A549 (cell line): ENCODE results near the gene LCNL1. TPM values are rescaled to one million over a fixed set of nuclear protein-coding genes. Genes with fewer than 3 reads are reported as not detected.

Experiments
- ATAC-seq, 2 experiments: fragments of 200-7000 bp in 1 of 2; fragments of >200 bp in 1 of 2; cut with Nextera tagmentation in 1 of 2; cut with Tn5 transposase in 1 of 2; 3 replicates each; pipeline versions ENCODE4 v1.8.0 to v1.9.1; 2018 to 2020; ENCODE audit warnings: mild to moderate bottlenecking in 1 of 2, moderate library complexity in 1 of 2
- CTCF ChIA-PET: fragments of 300-600 bp; sonication (Branson Sonifier 250); formaldehyde crosslinking; extraction: SDS; loops from one replicate; lab custom pipeline; 2021; ENCODE audit warnings: antibody characterized with exemption, inconsistent platforms; lab: Yijun Ruan, JAX
- POLR2A ChIA-PET: fragments of 350-600 bp; formaldehyde crosslinking; extraction: SDS; loops from one replicate; lab custom pipeline; 2021; ENCODE audit warnings: antibody characterized with exemption, inconsistent platforms; lab: Yijun Ruan, JAX
- DNase-seq, 2 experiments: peaks; one replicate each; pipeline versions ENCODE4 v3.0.0 to v3.0.0-alpha.2; 2011 to 2016; ENCODE audit warnings: low read depth in 1 of 2, low spot score in 1 of 2
- FAIRE-seq: peaks from 2 replicates; lab custom pipeline; 2011; peaks lifted over from hg19 to GRCh38; lab: Jason Lieb, UNC
- H3K27ac ChIP-seq, 2 experiments: fragments of >200 bp; sonication (Bioruptor Twin); formaldehyde crosslinking; 3 replicates each; pipeline ENCODE4 v1.5.1; 2016 to 2017
- H3K4me1 ChIP-seq: fragments of >200 bp; sonication (Bioruptor Twin); formaldehyde crosslinking; 3 replicates; pipeline ENCODE4 v1.6.1; 2016
- H3K4me2 ChIP-seq: fragments of >200 bp; sonication (Bioruptor Twin); formaldehyde crosslinking; 3 replicates; pipeline ENCODE4 v1.6.1; 2016
- H3K4me3 ChIP-seq: fragments of >200 bp; sonication (Bioruptor Twin); formaldehyde crosslinking; 3 replicates; pipeline ENCODE4 v1.5.1; 2016
- H3K9me3 ChIP-seq: fragments of >200 bp; sonication (Bioruptor Twin); formaldehyde crosslinking; 3 replicates; pipeline ENCODE4 v1.6.1; 2016
- CEBPB ChIP-seq, 2 experiments: fragments of >200 bp in 1 of 2; sonication (Bioruptor Twin) in 1 of 2; formaldehyde crosslinking in 1 of 2; IDR thresholded peaks; 2 replicates each; pipeline ENCODE4 v1.6.1; 2012 to 2016
- CHD4 ChIP-seq: fragments of 200-600 bp; sonication (generic); IDR thresholded peaks from 2 replicates; pipeline ENCODE4 v1.6.1; 2016; ENCODE audit warnings: antibody characterized with exemption, mild to moderate bottlenecking, borderline replicate concordance
- EHMT2 ChIP-seq: fragments of 200-600 bp; sonication (generic); IDR thresholded peaks from 2 replicates; pipeline ENCODE4 v1.6.1; 2016; ENCODE audit warnings: antibody characterized with exemption, low read depth, mild to moderate bottlenecking, moderate library complexity
- FOXS1 ChIP-seq: fragments of 250-450 bp; sonication (Bioruptor Pico); IDR thresholded peaks from 2 replicates; pipeline ENCODE4 v1.5.0; 2020; ENCODE audit warnings: mild to moderate bottlenecking, moderate library complexity
- GATA3 ChIP-seq: IDR thresholded peaks from 2 replicates; pipeline ENCODE4 v1.6.1; 2012; ENCODE audit warnings: borderline replicate concordance
- HOXB13 ChIP-seq: fragments of 250-450 bp; sonication (Bioruptor Pico); IDR thresholded peaks from 2 replicates; pipeline ENCODE4 v1.5.0; 2020; ENCODE audit warnings: low read depth, mild to moderate bottlenecking, moderate library complexity
- JUN ChIP-seq, 2 experiments: fragments of >200 bp; sonication (Bioruptor Twin); formaldehyde crosslinking; IDR thresholded peaks; 2 replicates in 1 of 2; 3 replicates in 1 of 2; pipeline ENCODE4 v1.6.1; 2016 to 2017
- KDM1A ChIP-seq: fragments of 200-600 bp; sonication (generic); IDR thresholded peaks from 2 replicates; pipeline ENCODE4 v1.6.1; 2016; ENCODE audit warnings: low read depth, mild to moderate bottlenecking
- MAFK ChIP-seq: fragments of 450-650 bp; IDR thresholded peaks from 2 replicates; pipeline ENCODE4 v1.6.1; 2014; ENCODE audit not compliant: partially characterized antibody
- MYC ChIP-seq: IDR thresholded peaks from 2 replicates; pipeline ENCODE4 v1.6.1; 2012; ENCODE audit warnings: mild to moderate bottlenecking, inconsistent platforms, low read length, improper control_type of control experiment, borderline replicate concordance
- PBX3 ChIP-seq: IDR thresholded peaks from 2 replicates; pipeline ENCODE4 v1.6.1; 2012
- POLR2A ChIP-seq: IDR thresholded peaks from 2 replicates; pipeline ENCODE4 v1.6.1; 2012; ENCODE audit warnings: mild to moderate bottlenecking, low read length
- RFX5 ChIP-seq: fragments of 450-650 bp; IDR thresholded peaks from 2 replicates; pipeline ENCODE4 v1.7.1; 2014; ENCODE audit warnings: antibody characterized with exemption, mild to moderate bottlenecking, moderate library complexity
- TP53 ChIP-seq: fragments of 250-450 bp; sonication (Bioruptor Pico); IDR thresholded peaks from 2 replicates; pipeline ENCODE4 v1.5.0; 2021; ENCODE audit warnings: mild to moderate bottlenecking, moderate library complexity
- WGBS: methylation state at CpG from one replicate; pipeline ENCODE4 v1.1.6; 2017; ENCODE audit errors: missing lambda C conversion rate; 5-methylcytosine and 5-hydroxymethylcytosine counted together
- polyA plus RNA-seq, 4 experiments: library from polyadenylated mRNA; depleted of rRNA in 3 of 4; stranded (reverse); fragments of >200 nt; fragmentation: RNase III in 1 of 4; extraction: RNeasy Plus Mini Kit Qiagen cat#74134 plus additional on column Dnase treatment in 1 of 4; gene quantifications; 2 replicates in 3 of 4; 3 replicates in 1 of 4; pipeline ENCODE4 v1.2.3, GENCODE V29; 2011 to 2017
- TF ChIP-seq, protein P1 (sequence below): fragments of 250-450 bp; sonication (Bioruptor Pico); IDR thresholded peaks from 2 replicates; pipeline ENCODE4 v1.5.0; 2020; ENCODE audit warnings: low read depth, mild to moderate bottlenecking, moderate library complexity

The LCNL1 gene
- polyA plus RNA-seq, 2 of the 4 experiments (the other 2 are of a cell fraction) = 0.08 to 0.19 TPM

- H3K27ac ChIP-seq = no peak overlapping the region
- POLR2A ChIA-PET = no interaction called here
- no peaks in the 10 kb centered on the region for H3K9me3 ChIP-seq
- ATAC-seq (no peak), DNase-seq (no peak), FAIRE-seq (no peak)
- H3K4me1 ChIP-seq = peaks cover 12% of the 10 kb centered on the region; the same call in 2 of the 3 replicates
- no peak overlapping the region for H3K4me2 ChIP-seq
- WGBS = 88% methylated on average over 8 of the region's 19 CpGs
- no peak for TF ChIP-seq EHMT2
- no peak for TF ChIP-seq HOXB13 (CRISPR knock-in tag)
- CTCF ChIA-PET = interaction anchor here (1.0 to 2.0 kb wide), 7 partner anchors 11 to 168 kb away, joined by 3 to 10 read pairs (median 4); partner anchors contain the start of gene FBXW5
- H3K4me3 ChIP-seq = no peak overlapping the region
Measured at GRCh38 chr9:136960212-136960937, 22.4 kb upstream of the LCNL1 start.

GRCh38 chr9:136960938-136961275 is 21.9 kb upstream of the LCNL1 start:
- H3K9me3 ChIP-seq = no peaks in the 10 kb centered on the region
- ATAC-seq = no peak
- TF ChIP-seq MAFK (no peak), TP53 (no peak)
- DNase-seq = no peak
- H3K4me3 ChIP-seq = no peak overlapping the region
- no peak overlapping the region for H3K4me2 ChIP-seq
- POLR2A ChIA-PET = no interaction called here
- WGBS = 89% methylated on average over 11 of the region's 15 CpGs
- CTCF ChIA-PET = interaction anchor here (1.0 to 2.0 kb wide), 5 partner anchors 10 to 169 kb away, joined by 3 to 8 read pairs (median 4); partner anchors contain the start of gene FBXW5
- peaks cover 12% of the 10 kb centered on the region; the same call in 2 of the 3 replicates for H3K4me1 ChIP-seq
- FAIRE-seq = no peak
- H3K27ac ChIP-seq = no peak overlapping the region

DNA sequence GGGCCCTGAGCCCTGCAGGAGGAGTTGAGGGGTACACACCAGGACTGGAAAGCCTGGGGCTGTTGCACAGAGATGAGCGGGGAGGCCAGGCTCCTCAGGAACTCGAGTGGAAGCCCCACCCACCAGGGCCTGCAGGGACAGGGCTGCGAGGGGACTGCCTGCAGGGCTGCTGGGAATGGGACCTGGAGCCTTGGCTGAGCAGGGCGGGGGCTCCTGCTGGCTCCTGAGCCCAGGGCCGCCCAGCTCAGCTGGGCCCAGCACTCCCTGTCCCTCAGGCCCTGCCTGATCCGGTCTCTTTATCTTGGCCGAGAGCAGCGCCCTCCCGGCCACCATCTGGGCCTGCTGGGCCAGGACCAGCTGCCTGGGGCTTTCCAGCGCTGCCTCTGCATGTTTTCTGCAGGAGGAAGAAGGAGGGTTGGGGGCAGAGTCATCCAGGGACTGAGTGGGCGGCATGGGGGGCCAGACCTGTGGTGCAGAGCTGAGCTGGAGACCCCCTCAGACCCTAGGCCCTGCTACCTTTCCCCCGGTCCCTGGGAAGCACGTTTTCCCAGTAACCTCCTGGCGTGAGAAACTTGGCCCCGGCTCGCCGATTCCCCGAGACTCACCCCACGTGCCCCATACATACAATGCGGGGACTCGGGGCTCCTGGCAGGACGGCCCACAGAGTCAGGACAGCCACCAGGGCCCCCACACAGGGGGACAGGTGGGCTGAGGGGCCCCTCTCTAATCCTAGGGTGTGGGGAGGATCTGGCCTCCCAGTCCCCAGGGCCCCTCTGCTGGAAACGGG is 21.3 kb upstream of the LCNL1 start:
- ChIA-PET POLR2A (no interaction called here), CTCF (interaction anchor here (1.0 to 2.0 kb wide), 6 partner anchors 10 to 169 kb away, joined by 3 to 11 read pairs (median 4); partner anchors contain the start of genes C8G and FBXW5)
- WGBS = 81% methylated on average over 18 of the region's 23 CpGs
- TF ChIP-seq CHD4 (no peak), CEBPB (IDR thresholded peaks at IDR 0.05) (no peak), PBX3 (no peak), GATA3 (no peak), MYC (no peak), KDM1A (no peak), FOXS1 (CRISPR knock-in tag) (no peak), JUN (IDR thresholded peaks at IDR 0.05) (no peak), RFX5 (no peak)
- TF ChIP-seq, protein P1, sequence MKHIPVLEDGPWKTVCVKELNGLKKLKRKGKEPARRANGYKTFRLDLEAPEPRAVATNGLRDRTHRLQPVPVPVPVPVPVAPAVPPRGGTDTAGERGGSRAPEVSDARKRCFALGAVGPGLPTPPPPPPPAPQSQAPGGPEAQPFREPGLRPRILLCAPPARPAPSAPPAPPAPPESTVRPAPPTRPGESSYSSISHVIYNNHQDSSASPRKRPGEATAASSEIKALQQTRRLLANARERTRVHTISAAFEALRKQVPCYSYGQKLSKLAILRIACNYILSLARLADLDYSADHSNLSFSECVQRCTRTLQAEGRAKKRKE (CRISPR knock-in tag) = no peak
- no peaks in the 10 kb centered on the region for H3K9me3 ChIP-seq
- H3K4me3 ChIP-seq = no peak overlapping the region
- no peak overlapping the region for H3K27ac ChIP-seq
- ATAC-seq = no peak
- H3K4me2 ChIP-seq = no peak overlapping the region
- peaks cover 12% of the 10 kb centered on the region; the same call in 2 of the 3 replicates for H3K4me1 ChIP-seq
- DNase-seq = no peak
- FAIRE-seq = no peak

- ChIA-PET CTCF (interaction anchor here (0.8 to 1.7 kb wide), 8 partner anchors 14 to 153 kb away, joined by 3 to 11 read pairs (median 4); partner anchors contain the start of genes C8G and FBXW5), POLR2A (no interaction called here)
- FAIRE-seq (no peak), DNase-seq (no peak), ATAC-seq (no peak)
- Histone ChIP-seq H3K4me2 (no peak overlapping the region), H3K4me1 (peaks cover 12% of the 10 kb centered on the region; the same call in 2 of the 3 replicates), H3K4me3 (no peak overlapping the region), H3K9me3 (no peaks in the 10 kb centered on the region), H3K27ac (no peak overlapping the region)
- WGBS = 100% methylated on average over 9 of the region's 9 CpGs
- no peak for TF ChIP-seq POLR2A
Measured at GRCh38 chr9:136962163-136962562, 20.6 kb upstream of the LCNL1 start.
